Muscle of back (tissue), 11 donors: Measurements from ENCODE around the gene PBX4. TPM values are rescaled to one million over a fixed set of nuclear protein-coding genes. Genes with fewer than 3 reads are reported as not detected.
"Not testable (repeated sequence)": the region's sequence is repeated elsewhere in the genome, so short reads cannot be mapped to it uniquely, and the experiment has no call there.

Experiments used
- DNase-seq, 3 donors: peaks; one replicate each; pipeline versions ENCODE4 v3.0.0 to v3.0.0-alpha.2; 2013
- polyA plus RNA-seq, 10 donors: library from polyadenylated mRNA; unstranded; fragments of 120-200 nt; gene quantifications; one replicate each; pipeline ENCODE4 v1.2.1, GENCODE V29; 2013; ENCODE audit not compliant: insufficient read length in 10 of 10

The PBX4 gene
- polyA plus RNA-seq, 10 donors = 0.87 to 3.0 (median 1.8) TPM

- peak in 1 of 3 donors; percentile 67 for DNase-seq
These were observed 9.4 kb upstream of the PBX4 start, which contains the start of gene LPAR2 for GRCh38 chr19:19627621-19628500. TSS of gene LPAR2 (minus strand) at chr19:19628220. CDS start at chr19:19627275, 945 bp downstream.

GRCh38 chr19:19626516-19627472 is 8.3 kb upstream of the PBX4 start:
- no peak for DNase-seq

GRCh38 chr19:19624032-19624570 is 5.6 kb upstream of the PBX4 start:
- no peak for DNase-seq

GRCh38 chr19:19623383-19623782 is 4.9 kb upstream of the PBX4 start:
- no peak for DNase-seq

- DNase-seq = no peak
These were observed 1.3 kb upstream of the PBX4 start for GRCh38 chr19:19619849-19620210.

GRCh38 chr19:19619181-19619848 is 828 bp upstream of the PBX4 start:
- no peak for DNase-seq

GRCh38 chr19:19615086-19615485 is 3.4 kb downstream of the PBX4 start:
- DNase-seq = no peak

GRCh38 chr19:19613506-19613905 is 5.0 kb downstream of the PBX4 start:
- no peak for DNase-seq

GRCh38 chr19:19610376-19611202 is 7.9 kb downstream of the PBX4 start:
- no peak for DNase-seq

- not testable (repeated sequence) for DNase-seq
These were observed 11.8 kb downstream of the PBX4 start for GRCh38 chr19:19606686-19607085.

- no peak for DNase-seq
These were observed 12.5 kb downstream of the PBX4 start for GRCh38 chr19:19606021-19606420.

- DNase-seq = no peak
These were observed 15.7 kb downstream of the PBX4 start for GRCh38 chr19:19602713-19603324.

GRCh38 chr19:19602136-19602712 is 16.3 kb downstream of the PBX4 start:
- DNase-seq = no peak

- no peak for DNase-seq
These were observed 17.6 kb downstream of the PBX4 start for GRCh38 chr19:19600793-19601330.

- not testable (repeated sequence) for DNase-seq
These were observed 19.6 kb downstream of the PBX4 start for GRCh38 chr19:19598728-19599451.

- no peak for DNase-seq
These were observed 20.6 kb downstream of the PBX4 start for GRCh38 chr19:19597809-19598306.

- no peak for DNase-seq
These were observed 23.3 kb downstream of the PBX4 start for GRCh38 chr19:19595171-19595701.

GRCh38 chr19:19594381-19594780 is 24.1 kb downstream of the PBX4 start:
- DNase-seq = no peak
